HepG2 (cell line): Measurements from ENCODE around the gene SPRED2. TPM values are rescaled to one million over a fixed set of nuclear protein-coding genes. Genes with fewer than 3 reads are reported as not detected.

ENCODE experiments used
- ATAC-seq: fragments of 200-7000 bp; cut with Tn5 transposase; 3 replicates; pipeline ENCODE4 v1.9.1; 2020; ENCODE audit warnings: mild to moderate bottlenecking, moderate library complexity
- BruUV-seq: library from RNA; stranded (reverse); fragments of 400-500 nt; replicated peaks from 2 replicates; lab custom pipeline; 2021; lab: Mats Ljungman, UMichigan
- CTCF ChIA-PET: fragments of 300-600 bp; formaldehyde crosslinking; extraction: SDS; loops from one replicate; lab custom pipeline; 2021; ENCODE audit warnings: low total read pairs, inconsistent platforms, low intra/inter-chr PET ratio; lab: Yijun Ruan, JAX
- POLR2A ChIA-PET: fragments of 350-600 bp; sonication (Branson Sonifier 250); formaldehyde crosslinking; loops from one replicate; lab custom pipeline; 2020; ENCODE audit warnings: antibody characterized with exemption, inconsistent platforms; lab: Yijun Ruan, JAX
- DNase-seq: peaks from one replicate; pipeline ENCODE4 v3.0.0-alpha.2; 2015; ENCODE audit warnings: low spot score
- FAIRE-seq: peaks from 3 replicates; lab custom pipeline; 2011; peaks lifted over from hg19 to GRCh38; lab: Jason Lieb, UNC
- H2AFZ ChIP-seq: one replicate; pipeline ENCODE4 v1.6.1; 2011; ENCODE audit warnings: low read length, inconsistent platforms
- H3K27ac ChIP-seq: fragments of 300-600 bp; 3 replicates; pipeline ENCODE4 v1.8.0; 2011; ENCODE audit warnings: mixed run types, mild to moderate bottlenecking, mixed read lengths, low read length, inconsistent platforms; ENCODE audit not compliant: insufficient read depth; ENCODE audit errors: extremely low read length
- H3K27me3 ChIP-seq, 2 experiments: fragments of 200-600 bp in 1 of 2; 2 replicates in 1 of 2; 3 replicates in 1 of 2; pipeline versions ENCODE4 v1.6.0 to v1.8.0; 2011; ENCODE audit warnings: low read length in 2 of 2, mild to moderate bottlenecking in 2 of 2, moderate library complexity in 2 of 2, inconsistent platforms in 1 of 2; ENCODE audit not compliant: insufficient read depth in 2 of 2, control insufficient read depth in 1 of 2
- H3K36me3 ChIP-seq, 2 experiments: fragments of 200-600 bp in 1 of 2; replicated peaks in 1 of 2; 2 replicates in 1 of 2; 3 replicates in 1 of 2; pipeline versions ENCODE4 v1.5.1 to v1.8.0; 2011; ENCODE audit warnings: low read length in 2 of 2, inconsistent platforms in 1 of 2; ENCODE audit not compliant: insufficient read depth in 2 of 2, control insufficient read depth in 1 of 2
- H3K4me1 ChIP-seq: 2 replicates; pipeline ENCODE4 v1.5.1; 2012; ENCODE audit warnings: low read length, inconsistent platforms; ENCODE audit not compliant: insufficient read depth
- H3K4me2 ChIP-seq: 2 replicates; pipeline ENCODE4 v1.6.0; 2011; ENCODE audit warnings: low read depth, low read length, inconsistent platforms
- H3K4me3 ChIP-seq, 3 experiments: fragments of 200-600 bp in 1 of 3; sonication (generic), shearing (Covaris generic) in 1 of 3; replicated peaks in 1 of 3; 2 replicates each; pipeline ENCODE4 v1.5.1; 2011 to 2016; ENCODE audit warnings: low read length in 3 of 3, inconsistent platforms in 2 of 3, low read depth in 2 of 3, mild to moderate bottlenecking in 2 of 3, control low read depth in 1 of 3, mixed read lengths in 1 of 3; ENCODE audit not compliant: insufficient read depth in 1 of 3
- H3K79me2 ChIP-seq: one replicate; pipeline ENCODE4 v1.6.1; 2011; ENCODE audit warnings: low read length, inconsistent platforms; ENCODE audit not compliant: insufficient read depth
- H3K9ac ChIP-seq: 2 replicates; pipeline ENCODE4 v1.6.0; 2011; ENCODE audit warnings: mild to moderate bottlenecking, low read depth, low read length, inconsistent platforms; ENCODE audit not compliant: insufficient read depth
- H3K9me3 ChIP-seq: 2 replicates; pipeline ENCODE4 v1.5.1; 2012; ENCODE audit warnings: mild to moderate bottlenecking, low read length
- H4K20me1 ChIP-seq: 2 replicates; pipeline ENCODE4 v1.6.0; 2011; ENCODE audit warnings: inconsistent platforms, mild to moderate bottlenecking, low read length, moderate library complexity; ENCODE audit not compliant: insufficient read depth
- GATAD2A ChIP-seq: IDR thresholded peaks from 2 replicates; pipeline ENCODE4 v1.6.1; 2016
- KDM3A ChIP-seq: IDR thresholded peaks from 2 replicates; pipeline ENCODE4 v1.6.1; 2018; ENCODE audit warnings: low read depth, missing compliant biosample characterization
- SP140L ChIP-seq: sonication (generic); formaldehyde crosslinking; IDR thresholded peaks from 2 replicates; pipeline ENCODE4 v1.4.0; 2020; ENCODE audit warnings: missing genetic modification reagents, borderline replicate concordance
- TBL1XR1 ChIP-seq: fragments of 150-350 bp; IDR thresholded peaks from 2 replicates; pipeline ENCODE4 v1.6.1; 2014; ENCODE audit warnings: borderline replicate concordance, low read length; ENCODE audit not compliant: partially characterized antibody
- TBP ChIP-seq: sonication (generic); formaldehyde crosslinking; IDR thresholded peaks from 2 replicates; pipeline ENCODE4 v1.5.0; 2020; ENCODE audit warnings: missing genetic modification reagents
- UBTF ChIP-seq: sonication (generic); formaldehyde crosslinking; IDR thresholded peaks from 2 replicates; pipeline ENCODE4 v1.4.0; 2020; ENCODE audit warnings: mild to moderate bottlenecking, missing genetic modification reagents
- ZNF101 ChIP-seq: sonication (generic); formaldehyde crosslinking; IDR thresholded peaks from 2 replicates; pipeline ENCODE4 v1.4.0; 2020; ENCODE audit warnings: mild to moderate bottlenecking, low read depth, missing genetic modification reagents, borderline replicate concordance
- ZNF691 ChIP-seq: sonication (generic); formaldehyde crosslinking; IDR thresholded peaks from 2 replicates; pipeline ENCODE4 v1.4.0; 2020; ENCODE audit warnings: missing genetic modification reagents, low read depth, mild to moderate bottlenecking, borderline replicate concordance
- ZNF775 ChIP-seq: sonication (generic); formaldehyde crosslinking; IDR thresholded peaks from 2 replicates; pipeline ENCODE4 v1.4.0; 2020; ENCODE audit warnings: missing genetic modification reagents, mild to moderate bottlenecking, moderate library complexity, borderline replicate concordance
- WGBS: methylation state at CpG from one replicate; pipeline ENCODE4 v1.1.6; 2017; ENCODE audit warnings: low lambda C conversion rate; 5-methylcytosine and 5-hydroxymethylcytosine counted together
- in situ Hi-C: cut with HindIII; loops from 2 replicates; pipeline ENCODE4 v1.10.0; 2017; ENCODE audit warnings: low pct_unique_long_range_greater_than_20kb; ENCODE audit not compliant: extremely low pct_ligation_motif_present
- intact Hi-C: fragments of 100-400 bp; cut with micrococcal nuclease; formaldehyde crosslinking; loops from one replicate; pipeline ENCODE4 v1.10.0; 2022; ENCODE audit not compliant: unreplicated experiment
- polyA plus RNA-seq, 8 experiments: library from polyadenylated mRNA; depleted of rRNA in 3 of 8; stranded (reverse) in 7 of 8; unstranded in 1 of 8; fragments of >200 nt; fragmentation: Illumina TruSeq in 4 of 8; extraction: Trizol in 4 of 8; gene quantifications; 2 replicates each; pipeline versions ENCODE4 v1.2.1 to v1.2.3, GENCODE V29; 2011 to 2016; ENCODE audit warnings: low read depth in 4 of 8, missing spikeins in 1 of 8, mixed read lengths in 1 of 8; ENCODE audit not compliant: insufficient read depth in 1 of 8
- total RNA-seq, 5 experiments: library from RNA; depleted of rRNA; stranded (reverse); fragments of >200 nt; fragmentation: Illumina TruSeq; extraction: Trizol; gene quantifications; 2 replicates each; pipeline ENCODE4 v1.2.3, GENCODE V29; 2016; ENCODE audit warnings: low read depth in 1 of 5

Gene SPRED2
- total and polyA plus RNA-seq, 2 of the 13 experiments (the other 11 are each of a cell fraction or from before 2014, with no cell fraction given), result 13.0 to 37.0 TPM

DNA sequence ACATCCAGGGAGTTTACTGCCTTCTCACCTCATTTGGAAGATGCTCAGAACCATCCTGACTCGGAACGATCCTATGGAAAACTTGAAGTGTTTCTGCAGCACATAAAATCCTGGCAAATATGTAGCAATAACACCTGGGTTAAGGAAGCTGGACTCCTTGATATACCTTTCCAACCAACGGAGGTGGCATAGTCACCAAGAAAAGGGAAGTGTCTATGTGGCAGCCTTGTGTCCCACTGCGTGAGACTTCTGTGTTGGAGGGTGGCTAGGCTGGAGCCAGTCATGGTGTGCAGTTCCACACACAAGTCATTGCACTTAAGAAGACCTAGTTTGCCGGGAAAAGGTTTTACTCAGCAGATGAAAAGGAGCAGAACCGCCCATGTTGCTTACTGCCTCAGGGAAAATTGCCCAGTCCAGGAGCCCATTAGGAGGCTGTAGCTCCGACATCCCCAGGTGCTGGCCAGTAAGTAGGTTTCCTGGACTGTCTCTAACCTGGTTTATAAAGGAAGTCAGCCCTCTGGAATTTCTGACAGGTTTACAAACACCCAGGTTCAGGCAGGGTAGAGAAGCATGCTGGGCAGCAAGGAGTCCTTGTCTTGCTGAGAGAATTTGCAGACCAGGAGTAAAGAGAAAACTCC, 46.2 kb upstream of the SPRED2 start (continued):
- TF ChIP-seq ZNF101 (CRISPR knock-in tag) (no peak), UBTF (CRISPR knock-in tag) (no peak), ZNF775 (CRISPR knock-in tag) (no peak), TBP (CRISPR knock-in tag) (no peak), SP140L (CRISPR knock-in tag) (no peak), TBL1XR1 (no peak)

DNA sequence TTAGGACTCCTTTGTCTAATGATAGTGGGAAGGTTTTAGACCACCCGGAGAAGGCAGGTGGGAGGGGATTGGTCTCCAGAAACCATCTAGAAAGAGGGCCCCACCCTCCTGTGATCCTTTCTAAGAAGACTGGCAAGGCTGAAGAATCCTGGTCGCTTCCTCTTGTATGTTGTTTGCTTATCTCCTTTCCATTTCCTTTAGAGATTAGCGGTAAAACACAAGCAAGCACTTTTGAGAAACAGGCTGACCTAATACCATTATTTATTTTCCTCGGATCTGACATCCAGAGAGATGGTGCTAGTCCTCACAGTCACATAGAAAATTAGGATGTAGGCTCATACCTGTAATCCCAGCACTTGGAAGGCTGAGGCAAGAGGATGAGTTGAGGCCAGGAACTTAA, 45.2 kb upstream of the SPRED2 start:
- BruUV-seq, result no TSS peak
- DNase-seq (no peak), FAIRE-seq (no peak), ATAC-seq (no peak)
- Histone ChIP-seq H3K4me3 (no peak overlapping the region), H2AFZ (no peak overlapping the region), H3K36me3 (no peaks in the 10 kb centered on the region), H3K4me1 (peaks cover 3% of the 10 kb centered on the region), H4K20me1 (no peaks in the 10 kb centered on the region), H3K9ac (no peak overlapping the region), H3K4me2 (no peak overlapping the region), H3K79me2 (no peaks in the 10 kb centered on the region), H3K27ac (no peak overlapping the region), H3K9me3 (no peaks in the 10 kb centered on the region), H3K27me3 (no peaks in the 10 kb centered on the region)
- ChIA-PET CTCF (no interaction called here), POLR2A (no interaction called here)
- WGBS, result 47% methylated on average over 4 of the region's 4 CpGs
- in situ Hi-C loops (no loop called here), intact Hi-C loops (no loop called here)
- TF ChIP-seq ZNF691 (CRISPR knock-in tag) (no peak), KDM3A (CRISPR knock-in tag) (no peak), GATAD2A (no peak)
